ENCODE data around the gene CFAP58. TPM values are rescaled to one million over a fixed set of nuclear protein-coding genes. Genes with fewer than 3 reads are reported as not detected.

CFAP58 gene
- total RNA-seq, 2 experiments from 2014 or later = not detected

DNA sequence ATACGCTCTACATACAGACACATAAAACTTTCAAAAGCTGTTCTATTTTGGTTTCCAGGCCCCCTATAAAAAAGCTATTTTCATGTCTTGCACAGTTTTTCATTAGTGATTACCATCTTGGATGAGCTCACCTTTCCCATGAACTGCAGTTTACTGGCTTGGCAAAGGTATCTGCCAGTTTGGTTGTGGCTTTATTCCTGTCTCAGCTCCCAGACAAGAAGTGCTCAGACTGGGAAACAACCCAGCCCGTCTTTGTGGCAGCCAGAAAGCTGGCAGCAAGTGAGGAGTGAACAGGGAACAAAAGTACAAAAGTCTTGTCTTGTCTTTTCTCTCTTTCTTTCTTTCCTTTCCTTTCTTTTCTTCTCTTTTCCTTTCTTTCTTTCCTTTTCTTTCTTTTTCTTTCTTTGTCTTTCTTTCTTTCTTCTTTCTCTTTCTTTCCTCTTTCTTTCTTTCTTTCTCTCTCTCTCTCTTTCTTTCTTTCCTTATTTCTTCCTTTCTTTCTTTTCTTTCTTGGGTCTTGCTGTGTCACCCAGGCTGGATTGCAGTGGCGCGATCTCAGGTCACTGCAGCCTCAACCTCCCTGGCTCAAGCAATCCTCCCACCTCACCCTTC, 138.8 kb downstream of the CFAP58 start:
- CTCF ChIA-PET = no interaction called here

GRCh38 chr10:104498347-104499081, 144.9 kb downstream of the CFAP58 start:
- Histone ChIP-seq H3K4me3 (ENCODE audit: low read length) (no peak overlapping the region), H3K27ac (ENCODE audit: low read depth in 1 of 2, low read length in 2 of 2) (no peak overlapping the region), H3K36me3 (ENCODE audit: insufficient read depth, low read length) (no peaks in the 10 kb centered on the region), H3K9me3 (ENCODE audit: control insufficient read depth in 1 of 2, insufficient read depth in 1 of 2, low read length in 2 of 2) (no peaks in the 10 kb centered on the region), H3K4me1 (ENCODE audit: insufficient read depth, low read length) (no peaks in the 10 kb centered on the region), H3K27me3 (ENCODE audit: control insufficient read depth in 1 of 2, insufficient read depth in 2 of 2, low read length in 2 of 2) (peaks cover 0 to 4% of the 10 kb centered on the region in 2 experiments)
- H3K27ac Mint-ChIP-seq = no peak overlapping the region
- H3K4me3 Mint-ChIP-seq = no peak overlapping the region
- ATAC-seq (ENCODE audit: poor library complexity) (no peak), DNase-seq (no peak)
- no peaks in the 10 kb centered on the region for H3K9me3 Mint-ChIP-seq
- ChIA-PET CTCF (no interaction called here), POLR2A (no interaction called here)
- intact Hi-C loops (cut with DNase I, micrococcal nuclease) = no loop called here
- no peaks in the 10 kb centered on the region for H3K4me1 Mint-ChIP-seq (ENCODE audit: low read depth)
- peaks cover 24% of the 10 kb centered on the region for H3K27me3 Mint-ChIP-seq
- TF ChIP-seq, protein P1, sequence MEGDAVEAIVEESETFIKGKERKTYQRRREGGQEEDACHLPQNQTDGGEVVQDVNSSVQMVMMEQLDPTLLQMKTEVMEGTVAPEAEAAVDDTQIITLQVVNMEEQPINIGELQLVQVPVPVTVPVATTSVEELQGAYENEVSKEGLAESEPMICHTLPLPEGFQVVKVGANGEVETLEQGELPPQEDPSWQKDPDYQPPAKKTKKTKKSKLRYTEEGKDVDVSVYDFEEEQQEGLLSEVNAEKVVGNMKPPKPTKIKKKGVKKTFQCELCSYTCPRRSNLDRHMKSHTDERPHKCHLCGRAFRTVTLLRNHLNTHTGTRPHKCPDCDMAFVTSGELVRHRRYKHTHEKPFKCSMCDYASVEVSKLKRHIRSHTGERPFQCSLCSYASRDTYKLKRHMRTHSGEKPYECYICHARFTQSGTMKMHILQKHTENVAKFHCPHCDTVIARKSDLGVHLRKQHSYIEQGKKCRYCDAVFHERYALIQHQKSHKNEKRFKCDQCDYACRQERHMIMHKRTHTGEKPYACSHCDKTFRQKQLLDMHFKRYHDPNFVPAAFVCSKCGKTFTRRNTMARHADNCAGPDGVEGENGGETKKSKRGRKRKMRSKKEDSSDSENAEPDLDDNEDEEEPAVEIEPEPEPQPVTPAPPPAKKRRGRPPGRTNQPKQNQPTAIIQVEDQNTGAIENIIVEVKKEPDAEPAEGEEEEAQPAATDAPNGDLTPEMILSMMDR (IDR thresholded peaks at IDR 0.05) = no peak
- H3K36me3 Mint-ChIP-seq (ENCODE audit: low read depth) = no peaks in the 10 kb centered on the region

More for the DNA sequence above, 138.8 kb downstream of the CFAP58 start:
- peaks cover 0 to 4% of the 10 kb centered on the region in 2 experiments for H3K27me3 ChIP-seq (ENCODE audit: control insufficient read depth in 1 of 2, insufficient read depth in 2 of 2, low read length in 2 of 2)
- H3K4me1 ChIP-seq (ENCODE audit: insufficient read depth, low read length) = no peaks in the 10 kb centered on the region
- Mint-ChIP-seq H3K27ac (no peak overlapping the region), H3K27me3 (peaks cover 26% of the 10 kb centered on the region), H3K4me1 (ENCODE audit: low read depth) (no peaks in the 10 kb centered on the region), H3K4me3 (no peak overlapping the region), H3K36me3 (ENCODE audit: low read depth) (no peaks in the 10 kb centered on the region), H3K9me3 (no peaks in the 10 kb centered on the region)
- H3K9me3 ChIP-seq (ENCODE audit: control insufficient read depth in 1 of 2, insufficient read depth in 1 of 2, low read length in 2 of 2) = no peaks in the 10 kb centered on the region
- ATAC-seq (ENCODE audit: poor library complexity) (no peak), DNase-seq (no peak)
- H3K27ac ChIP-seq (ENCODE audit: low read depth in 1 of 2, low read length in 2 of 2) = no peak overlapping the region
- H3K4me3 ChIP-seq (ENCODE audit: low read length) = no peak overlapping the region
- POLR2A ChIA-PET = no interaction called here
- intact Hi-C loops (cut with DNase I, micrococcal nuclease) = no loop called here
- TF ChIP-seq, protein P1 (IDR thresholded peaks at IDR 0.05) = no peak
- no peaks in the 10 kb centered on the region for H3K36me3 ChIP-seq (ENCODE audit: insufficient read depth, low read length)

- H3K27ac Mint-ChIP-seq = no peak overlapping the region
- TF ChIP-seq, protein P1 (IDR thresholded peaks at IDR 0.05) = no peak
- no peaks in the 10 kb centered on the region for H3K4me1 Mint-ChIP-seq (ENCODE audit: low read depth)
- ATAC-seq (ENCODE audit: poor library complexity) (no peak), DNase-seq (no peak)
- no peak overlapping the region for H3K4me3 ChIP-seq (ENCODE audit: low read length)
- intact Hi-C loops (cut with DNase I, micrococcal nuclease) = no loop called here
- H3K9me3 ChIP-seq (ENCODE audit: control insufficient read depth in 1 of 2, insufficient read depth in 1 of 2, low read length in 2 of 2) = no peaks in the 10 kb centered on the region
- ChIA-PET CTCF (interaction anchor here (1.0 kb wide), 1 partner anchor 9 kb away, joined by 3 read pairs; no protein-coding TSS in a partner anchor), POLR2A (no interaction called here)
- H3K4me1 ChIP-seq (ENCODE audit: insufficient read depth, low read length) = no peaks in the 10 kb centered on the region
- no peak overlapping the region for H3K27ac ChIP-seq (ENCODE audit: low read depth in 1 of 2, low read length in 2 of 2)
- H3K27me3 ChIP-seq (ENCODE audit: control insufficient read depth in 1 of 2, insufficient read depth in 2 of 2, low read length in 2 of 2) = no peaks in the 10 kb centered on the region
- no peaks in the 10 kb centered on the region for H3K36me3 Mint-ChIP-seq (ENCODE audit: low read depth)
- H3K27me3 Mint-ChIP-seq = peaks cover 17% of the 10 kb centered on the region
- no peak overlapping the region for H3K4me3 Mint-ChIP-seq
- H3K36me3 ChIP-seq (ENCODE audit: insufficient read depth, low read length) = no peaks in the 10 kb centered on the region
- H3K9me3 Mint-ChIP-seq = no peaks in the 10 kb centered on the region
Measured at GRCh38 chr10:104501449-104501848, 147.8 kb downstream of the CFAP58 start.
